ENCODE results near the gene VAMP2. TPM values are rescaled to one million over a fixed set of nuclear protein-coding genes. Genes with fewer than 3 reads are reported as not detected.

VAMP2 gene
- total and polyA plus RNA-seq, 9 of the 15 experiments (the other 6 are each of a cell fraction or from before 2014, with no cell fraction given): 2.3 to 31.8 (median 6.0) TPM

GRCh38 chr17:8121681-8122421 is 40.9 kb downstream of the VAMP2 start (continued):
- 0 out of 2 replicates have a peak, but pooled peaks have one; percentile 66 for TF ChIP-seq HMGXB4 (CRISPR knock-in tag; IDR thresholded peaks at IDR 0.05)
- no peak for TF ChIP-seq KDM1A (IDR thresholded peaks at IDR 0.05)
- TF ChIP-seq FOXJ3 (CRISPR knock-in tag; IDR thresholded peaks at IDR 0.05): no peak
- no peak for TF ChIP-seq PRMT5 (CRISPR knock-in tag; IDR thresholded peaks at IDR 0.05)
- no peak for TF ChIP-seq TEAD2 (tag; IDR thresholded peaks at IDR 0.05)
- TF ChIP-seq ZNF512 (tag; IDR thresholded peaks at IDR 0.05): no peak
- TF ChIP-seq CTCFL (IDR thresholded peaks at IDR 0.05; ENCODE audit: borderline replicate concordance, insufficient read depth, low read depth, low read length, poor library complexity, severe bottlenecking): peak; percentile 13
- no peak for TF ChIP-seq RBM15 (IDR thresholded peaks at IDR 0.05; ENCODE audit: insufficient read depth, low read length)
- TF ChIP-seq ZNF764 (CRISPR knock-in tag; IDR thresholded peaks at IDR 0.05; ENCODE audit: low read depth): no peak
- TF ChIP-seq KLF1 (tag; IDR thresholded peaks at IDR 0.05): no peak
- TF ChIP-seq ESRRA (IDR thresholded peaks at IDR 0.05; ENCODE audit: borderline replicate concordance, low read depth): no peak
- no peak for TF ChIP-seq DMBX1 (CRISPR knock-in tag; IDR thresholded peaks at IDR 0.05; ENCODE audit: borderline replicate concordance)
- no peak for TF ChIP-seq ZFPM2 (CRISPR knock-in tag; IDR thresholded peaks at IDR 0.05)
- TF ChIP-seq HDAC6 (IDR thresholded peaks at IDR 0.05; ENCODE audit: low read depth, low read length): no peak
- no peak for TF ChIP-seq ZBTB1 (CRISPR knock-in tag; IDR thresholded peaks at IDR 0.05; ENCODE audit: borderline replicate concordance, low read depth)
- no peak for TF ChIP-seq PHF20 (IDR thresholded peaks at IDR 0.05; ENCODE audit: partially characterized antibody)
- no peak for TF ChIP-seq ZNF707 (CRISPR knock-in tag; conservative IDR thresholded peaks at IDR 0.05)
- no peak for TF ChIP-seq ZNF444 (CRISPR knock-in tag; IDR thresholded peaks at IDR 0.05)
- TF ChIP-seq HBP1 (CRISPR knock-in tag; IDR thresholded peaks at IDR 0.05): no peak
- no peak for TF ChIP-seq ZBTB34 (CRISPR knock-in tag; IDR thresholded peaks at IDR 0.05)
